Endothelial cell of coronary artery (primary cell): ENCODE results near the gene HCAR1. TPM values are rescaled to one million over a fixed set of nuclear protein-coding genes. Genes with fewer than 3 reads are reported as not detected.

Experiments used
- total RNA-seq: library from RNA; depleted of rRNA; stranded (reverse); fragments of >200 nt; gene quantifications from 2 replicates; pipeline ENCODE4 v1.2.3, GENCODE V29; 2014

The HCAR1 gene, protein sequence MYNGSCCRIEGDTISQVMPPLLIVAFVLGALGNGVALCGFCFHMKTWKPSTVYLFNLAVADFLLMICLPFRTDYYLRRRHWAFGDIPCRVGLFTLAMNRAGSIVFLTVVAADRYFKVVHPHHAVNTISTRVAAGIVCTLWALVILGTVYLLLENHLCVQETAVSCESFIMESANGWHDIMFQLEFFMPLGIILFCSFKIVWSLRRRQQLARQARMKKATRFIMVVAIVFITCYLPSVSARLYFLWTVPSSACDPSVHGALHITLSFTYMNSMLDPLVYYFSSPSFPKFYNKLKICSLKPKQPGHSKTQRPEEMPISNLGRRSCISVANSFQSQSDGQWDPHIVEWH
- total RNA-seq: under 0.01 TPM in 2 replicates

DNA sequence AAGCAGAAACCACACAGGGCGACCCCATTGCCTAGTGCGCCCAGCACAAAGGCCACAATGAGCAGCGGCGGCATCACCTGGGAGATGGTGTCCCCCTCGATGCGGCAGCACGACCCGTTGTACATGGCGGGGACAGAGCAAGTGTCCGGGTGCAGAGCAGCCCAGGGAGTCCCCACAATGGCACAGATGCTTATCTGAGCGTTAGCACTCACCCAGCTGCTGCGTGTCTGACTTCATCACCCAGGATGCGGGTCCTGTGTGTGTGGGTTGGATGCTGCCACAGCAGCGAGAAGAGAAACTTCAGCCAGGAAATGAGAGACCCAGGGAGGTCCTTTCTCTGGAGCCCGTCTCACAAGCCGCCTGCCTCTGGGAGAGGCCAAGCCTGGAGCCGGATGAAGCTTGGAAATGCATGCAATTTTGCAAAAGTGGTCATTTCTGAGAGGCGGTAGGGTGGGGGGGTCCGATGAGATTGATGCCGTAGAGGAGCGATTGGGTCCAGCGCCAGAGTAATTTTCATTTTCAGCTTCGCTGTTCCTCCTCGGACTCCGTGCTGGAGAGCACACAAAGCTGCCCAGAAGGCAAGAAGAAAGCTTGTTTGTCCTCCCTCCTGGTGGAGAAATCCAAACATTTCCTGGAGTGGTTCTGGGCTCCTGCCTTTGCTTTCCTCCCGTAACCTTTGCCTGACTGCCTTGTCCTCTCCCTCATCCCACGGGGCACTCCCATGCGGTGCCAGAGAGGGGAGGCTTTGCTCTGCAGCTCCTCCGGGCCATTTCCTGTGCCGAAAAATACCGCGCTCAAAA is at the start of gene HCAR1:
Gene HCAR1, minus strand, starts transcription at position 630 of the 800 bp plus-strand sequence. Its CDS starts 505 bp downstream, at position 125.

DNA sequence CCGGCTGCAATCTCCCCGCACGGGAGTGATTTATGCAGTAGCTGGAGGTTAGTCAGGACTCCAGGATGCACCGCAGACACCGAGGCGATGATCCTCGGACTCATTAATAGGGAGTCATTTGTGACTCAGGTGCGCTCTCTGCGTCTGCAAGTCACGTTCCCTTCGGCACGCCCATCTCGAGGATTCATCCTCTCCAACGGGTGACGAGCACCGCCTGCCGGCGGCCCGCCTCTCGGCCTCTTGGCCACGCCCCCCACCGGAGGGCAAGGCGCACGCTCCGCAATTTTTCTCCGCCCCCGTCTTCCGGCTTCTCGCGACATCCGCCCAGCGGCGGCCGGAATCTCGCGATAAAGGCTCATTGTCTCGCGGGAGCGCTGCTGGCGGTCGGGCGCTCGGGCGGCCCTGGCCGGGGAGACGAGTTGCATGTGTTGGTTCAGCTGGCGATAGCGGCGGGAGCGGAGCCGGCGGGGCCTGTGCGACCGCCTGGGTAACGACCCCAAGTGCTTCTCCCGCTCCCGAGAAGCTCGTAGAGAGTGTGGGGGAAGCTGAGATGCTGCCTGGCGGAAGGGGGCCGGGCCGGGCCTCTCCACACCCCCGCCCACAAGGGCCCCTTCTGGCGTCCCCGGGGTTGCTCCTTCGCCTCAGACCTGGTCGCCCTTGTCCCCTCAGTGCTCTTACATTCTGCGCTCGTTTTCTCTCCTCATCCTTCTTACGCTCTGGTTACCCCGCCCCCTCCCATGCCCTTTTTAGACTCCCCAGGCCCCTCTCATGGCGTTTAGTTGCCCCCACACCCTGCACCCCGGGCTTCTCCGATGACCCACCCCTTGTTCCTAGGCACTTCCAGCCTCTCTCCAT is 22.0 kb upstream of the HCAR1 start, which contains the start of gene DENR:
Gene DENR, plus strand, starts transcription at position 361 of the 855 bp plus-strand sequence. CDS start 878 bp downstream, outside the sequence.

DNA sequence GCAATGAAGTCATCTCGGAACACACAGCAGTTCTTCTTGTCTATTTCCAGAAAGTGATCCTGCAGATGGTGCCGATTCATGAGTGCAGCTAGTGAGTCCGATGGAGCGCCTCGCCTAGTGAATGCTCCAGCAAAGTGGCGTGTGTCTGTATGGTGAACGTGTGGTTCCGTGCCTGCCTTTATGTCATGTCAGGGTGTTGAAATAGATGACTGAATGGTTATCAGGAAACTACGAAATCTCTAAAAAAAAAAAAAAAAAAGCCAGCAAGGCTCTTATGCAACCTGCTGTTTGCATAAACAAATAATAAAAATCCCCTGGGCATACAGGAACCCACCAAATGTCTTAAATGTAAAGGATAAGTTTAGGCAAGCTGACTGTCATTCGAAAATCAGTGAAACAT is 14.0 kb downstream of the HCAR1 start, which contains the start of gene HCAR3:
Gene HCAR3, minus strand, starts transcription at position 154 of the 400 bp plus-strand sequence. Its CDS starts 74 bp downstream, at position 80.

DNA sequence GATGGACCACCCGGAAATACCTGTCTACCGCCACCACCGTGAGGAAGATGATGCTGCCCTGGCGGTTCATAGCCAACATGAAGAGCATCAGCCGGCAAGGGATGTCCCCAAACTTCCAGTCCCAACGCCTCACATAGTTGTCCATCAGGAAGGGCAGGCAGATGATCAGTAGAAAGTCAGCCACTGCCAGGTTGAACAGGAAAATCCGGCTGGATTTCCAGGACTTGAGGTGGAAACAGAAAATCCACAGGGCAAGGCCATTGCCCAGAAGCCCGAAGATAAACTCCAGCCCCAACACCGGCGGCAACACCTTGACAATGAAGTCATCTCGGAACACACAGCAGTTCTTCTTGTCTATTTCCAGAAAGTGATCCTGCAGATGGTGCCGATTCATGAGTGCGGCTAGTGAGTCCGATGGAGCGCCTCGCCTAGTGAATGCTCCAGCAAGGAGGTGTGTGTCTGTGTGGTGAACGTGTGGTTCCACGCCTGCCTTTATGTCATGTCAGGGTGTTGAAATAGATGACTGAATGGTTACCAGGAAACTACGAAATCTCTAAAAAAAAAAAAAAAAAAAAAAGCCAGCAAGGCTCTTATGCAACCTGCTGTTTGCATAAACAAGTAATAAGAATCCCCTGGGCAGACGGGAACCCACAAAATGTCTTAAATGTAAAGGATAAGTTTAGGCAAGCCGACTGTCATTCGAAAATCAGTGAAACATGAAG is 27.6 kb downstream of the HCAR1 start, which contains the start of gene HCAR2:
Gene HCAR2, minus strand, starts transcription at position 468 of the 722 bp plus-strand sequence. Its CDS starts 74 bp downstream, at position 394.

Other genes with a start within 250 kb of the HCAR1 start
- gene ZCCHC8, start 229.9 kb downstream of the HCAR1 start, total RNA-seq: 10.1 and 14.3 TPM in 2 replicates
- 42.7 and 44.6 TPM in 2 replicates for gene RSRC2, start 203.9 kb downstream of the HCAR1 start, total RNA-seq
- 16.9 and 22.7 TPM in 2 replicates for gene KNTC1, start 203.6 kb downstream of the HCAR1 start, total RNA-seq
- not detected in 2 replicates for gene HCAR2, start 27.5 kb downstream of the HCAR1 start, total RNA-seq
- not detected in 2 replicates for gene HCAR3, start 14.0 kb downstream of the HCAR1 start, total RNA-seq
- gene DENR, start 22.0 kb upstream of the HCAR1 start, total RNA-seq: 34.2 and 41.2 TPM in 2 replicates
- 0.36 and 0.38 TPM in 2 replicates for gene CCDC62, start 43.7 kb upstream of the HCAR1 start, total RNA-seq
- gene HIP1R, start 104.6 kb upstream of the HCAR1 start, total RNA-seq: 117 and 123 TPM in 2 replicates
- gene VPS37B, start 165.3 kb upstream of the HCAR1 start, total RNA-seq: 13.6 and 13.8 TPM in 2 replicates
- 9.5 and 10.3 TPM in 2 replicates for gene ABCB9, start 235.6 kb upstream of the HCAR1 start, total RNA-seq
- gene OGFOD2, start 244.4 kb upstream of the HCAR1 start, total RNA-seq: 9.3 and 12.1 TPM in 2 replicates
- 213 and 245 TPM in 2 replicates for gene ARL6IP4, start 249.8 kb upstream of the HCAR1 start, total RNA-seq